GM19328 (cell line): ENCODE data around the gene NMRK1.

Source experiments
- ATAC-seq: cut with Tn5 transposase; IDR thresholded peaks from one replicate; pipeline ENCODE4 v1.9.1; 2021; ENCODE audit warnings: mild to moderate bottlenecking, moderate library complexity; ENCODE audit not compliant: unreplicated experiment

The NMRK1 gene

DNA sequence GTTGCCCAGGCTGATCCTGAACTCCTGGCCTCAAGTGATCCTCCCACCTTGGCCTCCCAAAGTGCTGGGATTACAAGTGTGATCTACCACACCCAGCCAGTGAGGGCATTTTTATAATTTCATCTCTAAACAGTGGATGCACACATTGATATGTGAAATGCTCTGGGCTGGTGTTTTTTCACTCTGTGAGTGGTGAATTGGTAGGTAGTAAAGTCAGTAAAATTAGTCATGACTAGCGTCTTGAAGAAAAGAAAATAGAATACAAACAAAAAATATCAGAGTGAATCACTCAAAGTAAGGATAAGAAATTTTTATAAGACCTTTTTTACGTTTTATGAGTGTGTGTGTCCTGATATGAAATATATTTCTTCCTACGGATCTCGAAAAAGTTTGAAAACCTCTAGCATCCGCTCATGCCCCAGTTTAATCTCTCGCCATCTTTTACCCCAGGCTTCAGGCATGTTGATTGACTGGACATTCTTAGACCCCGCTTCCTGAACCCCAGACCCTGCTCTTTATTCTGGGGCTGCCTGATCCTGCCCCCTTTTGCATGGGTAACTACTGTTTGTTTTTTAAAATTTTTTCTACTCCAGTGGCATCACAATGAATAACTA is 14.3 kb upstream of the NMRK1 start:
- no peak for ATAC-seq

GRCh38 chr9:75101004-75101588 is 13.1 kb upstream of the NMRK1 start:
- no peak for ATAC-seq

- no peak for ATAC-seq
These were observed 8.8 kb upstream of the NMRK1 start for GRCh38 chr9:75096796-75097195.

GRCh38 chr9:75092766-75093165 is 4.8 kb upstream of the NMRK1 start:
- no peak for ATAC-seq

DNA sequence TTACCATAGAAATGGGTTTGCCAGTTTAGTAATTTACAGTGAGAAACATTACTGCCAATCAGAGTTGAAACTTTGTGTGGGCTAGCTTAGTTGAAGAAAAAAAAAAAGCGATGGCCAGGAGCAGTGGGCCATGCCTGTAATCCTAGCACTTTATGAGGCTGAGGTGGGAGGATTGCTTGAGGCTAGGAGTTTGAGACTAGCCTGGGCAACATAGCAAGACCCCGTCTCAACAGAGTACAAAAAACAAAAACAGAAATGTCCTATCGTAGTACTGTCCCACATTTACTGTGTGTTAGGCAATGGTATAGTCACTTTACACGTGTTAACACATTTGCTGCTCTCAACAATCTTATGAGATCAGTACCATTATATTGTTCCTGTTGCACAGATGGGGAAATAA is 2.6 kb upstream of the NMRK1 start:
- ATAC-seq: no peak

DNA sequence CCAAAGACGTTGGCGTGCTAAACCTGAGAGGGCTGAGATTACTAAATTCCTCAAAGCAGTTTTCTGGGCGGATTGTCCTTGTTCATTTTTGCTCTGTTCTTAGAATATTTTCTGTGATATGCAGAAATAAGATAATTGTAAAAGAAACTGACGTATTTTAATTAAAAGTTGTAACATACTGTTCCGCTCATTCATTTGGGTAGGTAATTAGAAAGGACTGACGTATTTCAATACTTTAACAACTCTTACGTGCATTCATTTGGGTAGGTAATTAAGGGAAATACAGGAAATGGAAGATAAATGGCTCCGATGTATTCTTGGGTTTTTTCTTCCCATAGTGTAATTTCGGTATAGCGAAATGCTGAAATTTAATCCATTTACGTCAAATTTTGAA is 1.4 kb upstream of the NMRK1 start:
- no peak for ATAC-seq

GRCh38 chr9:75088646-75089372 is 854 bp upstream of the NMRK1 start:
- ATAC-seq: peak; percentile 31

- ATAC-seq: no peak
These were observed 599 bp downstream of the NMRK1 start for GRCh38 chr9:75087289-75087823.

DNA sequence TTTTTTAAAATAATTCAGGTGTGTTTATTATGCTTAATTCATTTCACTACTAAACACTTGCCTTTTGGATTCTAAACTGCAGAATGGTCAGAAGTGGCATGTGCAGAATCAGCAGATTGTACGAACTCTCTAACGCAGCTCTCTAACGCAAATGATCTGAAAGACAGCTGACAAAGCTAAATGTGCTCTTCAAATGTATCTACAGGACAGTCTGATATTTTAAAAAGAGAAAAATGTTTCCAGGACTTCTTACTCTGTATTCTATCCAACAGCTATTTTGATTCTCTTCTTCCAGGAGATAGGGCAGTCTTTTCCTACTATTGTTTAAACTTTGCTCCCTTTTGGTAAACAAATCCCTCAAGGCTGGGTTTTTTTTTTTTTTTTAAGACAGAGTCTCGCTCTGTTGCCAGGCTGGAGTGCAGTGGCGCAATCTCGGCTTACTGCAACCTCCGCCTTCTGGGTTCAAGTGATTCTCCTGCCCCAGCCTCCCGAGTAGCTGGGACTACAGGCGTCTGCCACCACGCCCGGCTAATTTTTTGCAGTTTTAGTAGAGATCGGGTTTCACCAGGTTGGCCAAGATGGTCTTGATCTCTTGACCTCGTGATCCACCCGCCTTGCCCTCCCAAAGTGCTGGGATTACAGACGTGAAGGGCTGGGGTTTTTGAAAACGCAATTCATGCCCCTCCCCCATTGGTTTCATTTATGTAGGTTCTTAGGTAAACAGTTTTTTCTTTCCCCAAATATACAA is 1.2 kb downstream of the NMRK1 start:
- ATAC-seq: no peak

GRCh38 chr9:75085640-75086039 is 2.3 kb downstream of the NMRK1 start:
- ATAC-seq: no peak

- no peak for ATAC-seq
These were observed 3.8 kb downstream of the NMRK1 start for GRCh38 chr9:75084081-75084672.

- ATAC-seq: no peak
These were observed 4.6 kb downstream of the NMRK1 start for GRCh38 chr9:75083188-75083970.

DNA sequence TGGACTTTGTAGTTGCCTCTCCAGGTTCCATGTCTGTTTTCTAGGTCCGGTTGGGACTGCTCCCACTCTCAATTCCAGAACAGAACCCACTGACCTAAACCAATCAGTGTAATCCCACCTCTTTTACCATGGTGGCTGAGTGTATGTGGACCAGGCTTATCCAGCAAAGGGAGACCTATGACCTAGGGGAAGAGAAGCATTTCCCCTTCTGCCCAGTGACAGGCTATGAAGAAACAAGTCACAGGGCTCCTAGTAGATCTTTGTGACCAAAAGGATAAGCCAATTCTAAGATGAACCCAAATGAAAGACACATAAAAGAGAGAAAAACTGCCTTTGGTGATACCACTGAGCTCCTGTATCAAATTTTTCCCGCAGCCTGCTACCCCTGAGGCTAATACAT is 6.3 kb downstream of the NMRK1 start:
- no peak for ATAC-seq

- no peak for ATAC-seq
These were observed 15.1 kb downstream of the NMRK1 start for GRCh38 chr9:75072895-75073294.

DNA sequence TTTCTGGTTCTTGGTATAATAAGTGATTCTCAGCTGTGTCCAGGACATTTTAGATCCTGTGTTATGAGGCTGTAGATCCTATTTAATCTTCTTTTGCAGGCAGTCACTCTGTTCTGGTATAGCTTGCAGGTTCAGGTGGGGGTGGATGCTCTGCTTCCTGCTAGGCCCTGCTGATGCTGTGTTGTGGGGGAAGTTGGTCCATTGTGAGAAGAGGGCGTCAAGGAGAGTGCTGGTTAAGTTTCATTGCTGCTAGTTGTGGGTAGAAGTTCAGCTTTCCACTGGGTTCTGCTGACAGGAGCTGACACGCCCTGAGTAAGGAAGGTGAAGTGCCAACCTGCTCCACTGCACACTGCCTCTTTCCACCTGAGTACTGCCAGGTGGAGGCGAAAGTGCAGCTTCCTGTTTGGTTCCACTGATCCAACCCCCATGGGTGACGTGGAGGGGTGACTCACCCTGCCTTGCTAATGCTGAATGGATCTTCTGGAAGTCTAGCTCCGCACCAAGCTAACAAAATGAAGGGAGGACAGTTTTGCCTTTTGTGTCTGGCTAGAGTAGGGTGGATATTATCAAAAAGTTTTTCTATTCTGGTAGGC is 16.3 kb downstream of the NMRK1 start:
- ATAC-seq: no peak

GRCh38 chr9:75069171-75069570 is 18.8 kb downstream of the NMRK1 start:
- ATAC-seq: no peak

DNA sequence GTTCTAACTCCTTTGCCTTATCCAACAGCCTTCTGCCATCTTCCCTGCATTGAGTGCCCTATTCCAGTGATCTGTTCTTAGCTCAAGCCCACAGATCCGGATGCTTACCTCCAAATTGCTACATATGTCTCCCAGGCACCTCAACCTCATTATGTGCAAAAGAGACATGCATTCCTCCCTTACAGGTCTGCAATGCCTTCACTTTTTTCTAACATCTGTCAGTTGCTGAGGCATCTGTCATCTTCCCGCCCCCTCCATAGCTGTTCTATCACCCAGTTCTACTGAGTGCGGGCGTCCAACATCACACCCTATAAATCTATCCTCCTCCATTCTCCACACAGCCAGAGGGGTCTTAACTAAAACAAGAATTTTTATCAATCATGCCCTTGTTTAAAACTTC is 20.1 kb downstream of the NMRK1 start:
- ATAC-seq: no peak

DNA sequence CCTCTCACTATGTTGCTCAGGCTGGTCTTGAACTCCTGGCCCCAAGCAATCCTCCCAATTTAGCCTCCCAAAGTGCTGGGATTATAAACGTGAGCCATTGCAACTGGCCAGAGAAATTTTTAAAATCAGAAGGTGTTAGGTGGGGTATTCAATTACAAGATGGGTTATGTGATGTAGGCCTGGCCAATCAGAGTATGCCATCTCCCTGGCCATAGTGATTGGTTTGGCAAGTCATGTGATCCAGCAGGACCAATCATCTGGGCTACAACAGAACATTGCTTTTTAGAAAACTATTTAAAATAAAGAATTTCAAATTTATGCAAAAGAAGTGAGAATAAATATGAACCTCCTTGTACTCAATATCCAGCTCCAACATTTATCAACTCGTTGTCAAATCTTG is 22.4 kb downstream of the NMRK1 start:
- no peak for ATAC-seq

GRCh38 chr9:75064307-75065025 is 23.5 kb downstream of the NMRK1 start:
- no peak for ATAC-seq
